NCI-H526 treated with DMSO at 0.1 percent for 48 hours (cell line): Measurements from ENCODE around the gene MS4A1.
"Not testable (repeated sequence)": the region's sequence is repeated elsewhere in the genome, so short reads cannot be mapped to it uniquely, and the experiment has no call there.

ENCODE experiments used
- DNase-seq: peaks from one replicate; lab custom pipeline; 2025; lab: John Stamatoyannopoulos, UW

MS4A1 gene

DNA sequence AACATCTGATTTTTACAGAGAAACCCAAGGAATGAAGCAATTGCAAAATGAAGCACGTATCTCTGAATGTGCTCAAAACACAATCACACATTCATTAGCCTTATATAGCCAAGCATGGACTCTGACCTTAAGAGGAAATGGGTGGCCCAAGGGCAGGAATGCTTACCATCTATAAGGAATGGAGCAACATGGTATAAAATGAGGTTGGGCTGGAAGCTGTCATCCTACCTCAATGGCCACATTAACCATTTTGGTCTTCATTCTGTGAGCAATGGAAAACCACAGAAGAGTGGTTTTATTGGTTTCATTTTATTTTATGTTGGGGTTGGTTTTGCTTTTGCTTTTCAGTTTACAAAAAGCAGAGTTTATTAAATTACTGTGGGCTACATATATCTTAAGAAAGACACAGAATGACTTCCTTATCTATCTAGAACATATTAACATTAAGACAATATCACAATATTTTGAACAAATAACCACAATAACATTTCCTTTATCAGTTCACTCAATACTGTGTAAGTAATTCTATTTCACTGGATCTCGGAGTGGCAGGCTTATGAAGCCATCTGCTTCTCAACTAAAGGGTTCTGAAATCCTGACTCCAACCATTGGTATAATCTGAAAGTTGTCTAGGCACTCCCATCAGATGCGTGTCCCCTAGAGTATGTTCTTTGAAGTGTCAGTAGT, 48.7 kb downstream of the MS4A1 start:
- DNase-seq = no peak

GRCh38 chr11:60509609-60510008, 54.0 kb downstream of the MS4A1 start:
- not testable (repeated sequence) for DNase-seq

DNA sequence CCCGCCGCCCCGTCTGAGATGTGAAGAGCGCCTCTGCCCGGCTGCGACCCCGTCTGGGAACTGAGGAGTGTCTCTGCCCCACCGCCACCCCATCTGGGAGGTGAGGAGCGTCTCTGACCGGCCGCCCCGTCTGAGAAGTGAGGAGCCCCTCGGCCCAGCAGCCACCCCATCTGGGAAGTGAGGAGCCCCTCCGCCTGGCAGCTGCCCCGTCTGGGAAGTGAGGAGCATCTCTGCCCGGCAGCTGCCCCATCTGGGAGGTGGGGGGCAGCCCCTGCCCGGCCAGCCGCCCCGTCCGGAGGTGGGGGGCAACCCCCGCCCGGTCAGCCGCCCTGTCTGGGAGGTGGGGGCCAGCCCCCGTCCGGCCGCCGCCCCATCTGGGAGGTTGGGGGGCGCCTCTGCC, 54.6 kb downstream of the MS4A1 start:
- not testable (repeated sequence) for DNase-seq

- no peak for DNase-seq
Observed at GRCh38 chr11:60511393-60511792, 55.7 kb downstream of the MS4A1 start.

GRCh38 chr11:60512651-60513225, 57.1 kb downstream of the MS4A1 start:
- no peak for DNase-seq

DNA sequence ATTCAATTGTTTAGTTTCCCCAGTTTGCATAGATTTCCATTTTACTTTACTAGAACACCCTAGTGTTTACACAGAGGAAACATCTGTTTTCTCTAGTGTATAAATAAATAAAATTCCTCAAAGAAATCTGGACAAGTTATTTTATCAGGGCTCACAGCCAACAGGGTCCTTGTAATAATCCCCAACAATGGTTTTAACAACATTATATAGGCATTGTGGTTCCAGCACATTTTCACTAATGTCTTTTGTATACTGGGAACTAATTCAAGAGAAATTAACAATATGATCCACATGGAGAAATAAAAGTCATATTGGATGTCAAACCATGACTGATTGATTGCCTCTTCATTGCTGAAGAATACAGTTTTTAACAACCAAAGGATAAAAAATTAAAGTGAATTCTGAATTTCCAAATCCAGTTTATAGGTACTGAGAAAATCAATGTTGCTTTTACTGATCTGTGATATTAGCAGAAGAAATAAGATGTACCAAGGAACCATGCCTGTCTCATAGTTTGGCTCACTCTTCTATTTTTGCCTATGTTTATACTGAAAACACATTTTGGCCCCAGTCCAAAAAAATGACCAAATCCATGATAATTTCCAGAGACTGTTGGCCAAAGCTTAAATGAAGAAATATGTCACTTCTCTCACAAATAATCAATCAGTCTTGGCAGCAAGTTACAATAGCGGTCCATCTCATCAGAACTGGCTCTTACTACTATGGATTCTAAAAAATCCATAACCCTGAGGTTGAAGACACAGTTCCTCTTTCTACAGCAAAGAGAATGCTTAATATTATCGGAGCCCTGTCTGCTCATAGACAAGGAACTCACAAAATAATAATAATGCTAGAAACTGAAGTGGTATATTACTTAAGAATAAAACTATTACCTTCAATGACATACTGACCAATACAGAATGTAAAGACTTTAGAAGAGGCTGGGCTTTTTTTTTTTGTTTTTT, 58.1 kb downstream of the MS4A1 start:
- no peak for DNase-seq

DNA sequence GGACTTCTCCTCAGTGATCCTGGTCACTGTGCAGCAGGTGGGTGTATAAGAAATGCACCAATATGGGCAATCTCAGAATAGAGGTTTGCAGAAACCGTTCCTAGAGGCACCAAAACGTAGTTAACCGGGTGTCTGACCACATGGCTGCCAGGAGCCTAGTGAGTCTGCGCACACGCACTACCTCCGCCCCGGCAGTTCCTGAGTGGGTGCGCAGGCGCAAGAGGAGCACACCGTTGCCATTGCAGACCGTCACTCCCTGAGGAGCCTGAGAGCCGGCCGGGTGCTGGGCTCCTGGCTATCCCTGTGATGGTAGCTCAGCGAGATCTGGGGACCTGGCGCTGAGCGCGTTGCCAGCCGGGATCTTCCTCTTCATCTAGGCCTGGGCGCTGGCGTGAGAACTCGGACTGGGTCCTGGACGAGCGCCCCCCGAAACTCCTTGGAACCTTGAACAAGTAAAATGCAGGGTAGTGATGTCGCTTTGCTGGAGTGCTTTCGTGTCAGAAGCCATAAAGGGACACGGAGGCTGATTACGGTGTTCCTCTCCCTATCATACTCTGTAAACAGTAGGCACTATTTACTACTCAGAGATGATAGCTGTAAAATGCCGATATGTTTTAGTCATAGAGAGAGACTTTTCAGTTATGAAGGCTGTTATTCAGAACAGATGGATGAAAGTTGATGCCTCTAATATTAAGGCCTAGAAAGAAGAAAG, 59.7 kb downstream of the MS4A1 start, which contains the start of gene MS4A13:
Gene MS4A13 (plus strand): TSS at position 249 of the 712 bp plus-strand sequence. CDS start 2,692 bp downstream, outside the sequence.
- DNase-seq = no peak
